ENCODE measurements around the gene DIAPH2. TPM values are rescaled to one million over a fixed set of nuclear protein-coding genes. Genes with fewer than 3 reads are reported as not detected.

The DIAPH2 gene
- 10 to 100 TPM in 1 of 8 experiments, 1 to 10 TPM in 7; 2.6 to 12.7 (median 3.9) TPM for total RNA-seq

- in situ Hi-C loops (cut with MboI; ENCODE audit: low pct_unique_long_range_greater_than_20kb in 2 of 9, low sequenced_read_pairs in 9 of 9, unreplicated experiment in 9 of 9), result no loop called here
- 6 to 50% methylated on average over 3 to 12 of the region's 57 CpGs; no CpG with 5 or more reads in 8 of the 10 experiments for WGBS, 10 experiments
- peak within 1 kb of the TSS; percentile 43 to 79 (median 62) for H3K4me3 ChIP-seq
- ATAC-seq (replicated peaks in 6 of 8), result peak; percentile 82 to 94 (median 92)
- no peaks in the 10 kb centered on the region for H3K4me1 ChIP-seq (replicated peaks in 1 of 2)
- no peak within 1 kb of the TSS for H3K27ac ChIP-seq
Observed at GRCh38 chrX:96684339-96685209, at the start of gene DIAPH2. TSS of gene DIAPH2 (plus strand) at chrX:96684842.

- no peak for ATAC-seq (replicated peaks in 6 of 8)
- 33 to 100% (median 80%) methylated on average over 1 to 2 of the region's 2 CpGs; no CpG with 5 or more reads in 6 of the 10 experiments for WGBS, 10 experiments
- Histone ChIP-seq H3K27ac (no peak overlapping the region), H3K4me3 (no peak overlapping the region), H3K4me1 (replicated peaks in 1 of 2) (no peaks in the 10 kb centered on the region)
- in situ Hi-C loops (cut with MboI; ENCODE audit: low pct_unique_long_range_greater_than_20kb in 2 of 9, low sequenced_read_pairs in 9 of 9, unreplicated experiment in 9 of 9), result no loop called here
Observed at GRCh38 chrX:96650023-96650422, 34.6 kb upstream of the DIAPH2 start.

GRCh38 chrX:96655947-96656623 is 28.6 kb upstream of the DIAPH2 start:
- in situ Hi-C loops (cut with MboI; ENCODE audit: low pct_unique_long_range_greater_than_20kb in 2 of 9, low sequenced_read_pairs in 9 of 9, unreplicated experiment in 9 of 9), result no loop called here
- ATAC-seq (replicated peaks in 6 of 8), result peak in 2 of 8 experiments; percentile 44 to 81
- WGBS, 10 experiments, result 60 to 69% methylated on average over 2 to 8 of the region's 20 CpGs; no CpG with 5 or more reads in 8 of the 10 experiments
- Histone ChIP-seq H3K27ac (no peak overlapping the region), H3K4me1 (replicated peaks in 1 of 2) (no peaks in the 10 kb centered on the region), H3K4me3 (no peak overlapping the region)

GRCh38 chrX:96682516-96682915 is 2.1 kb upstream of the DIAPH2 start:
- H3K4me1 ChIP-seq (replicated peaks in 1 of 2), result no peaks in the 10 kb centered on the region
- WGBS, 10 experiments, result 51 to 100% (median 100%) methylated on average over 1 to 3 of the region's 4 CpGs; no CpG with 5 or more reads in 7 of the 10 experiments
- in situ Hi-C loops (cut with MboI; ENCODE audit: low pct_unique_long_range_greater_than_20kb in 2 of 9, low sequenced_read_pairs in 9 of 9, unreplicated experiment in 9 of 9), result no loop called here
- no peak overlapping the region for H3K4me3 ChIP-seq
- H3K27ac ChIP-seq, result no peak overlapping the region
- no peak for ATAC-seq (replicated peaks in 6 of 8)

- 33 to 100% (median 56%) methylated on average over 1 to 8 of the region's 8 CpGs; no CpG with 5 or more reads in 5 of the 10 experiments for WGBS, 10 experiments
Observed at GRCh38 chrX:96683997-96684338, 674 bp upstream of the DIAPH2 start.

GRCh38 chrX:96685210-96686099 is 813 bp downstream of the DIAPH2 start:
- 0 to 30% (median 12%) methylated on average over 1 to 11 of the region's 38 CpGs; no CpG with 5 or more reads in 7 of the 10 experiments for WGBS, 10 experiments
- Histone ChIP-seq H3K4me3 (peak overlapping the region; percentile 43 to 79 (median 62)), H3K4me1 (replicated peaks in 1 of 2) (no peaks in the 10 kb centered on the region), H3K27ac (no peak overlapping the region)
- in situ Hi-C loops (cut with MboI; ENCODE audit: low pct_unique_long_range_greater_than_20kb in 2 of 9, low sequenced_read_pairs in 9 of 9, unreplicated experiment in 9 of 9), result no loop called here
- peak; percentile 30 to 61 (median 44) for ATAC-seq (replicated peaks in 6 of 8)

More at GRCh38 chrX:96683997-96684338, 674 bp upstream of the DIAPH2 start:
- Histone ChIP-seq H3K27ac (no peak overlapping the region), H3K4me3 (peak overlapping the region in 4 of 5 donors; percentile 49 to 79 (median 68)), H3K4me1 (replicated peaks in 1 of 2) (no peaks in the 10 kb centered on the region)
- in situ Hi-C loops (cut with MboI; ENCODE audit: low pct_unique_long_range_greater_than_20kb in 2 of 9, low sequenced_read_pairs in 9 of 9, unreplicated experiment in 9 of 9), result no loop called here
- no peak for ATAC-seq (replicated peaks in 6 of 8)

GRCh38 chrX:96687776-96688175 is 3.1 kb downstream of the DIAPH2 start:
- 64 to 100% (median 64%) methylated on average over 1 to 2 of the region's 2 CpGs; no CpG with 5 or more reads in 7 of the 10 experiments for WGBS, 10 experiments
- no peak overlapping the region for H3K27ac ChIP-seq
- H3K4me1 ChIP-seq (replicated peaks in 1 of 2), result no peaks in the 10 kb centered on the region
- H3K4me3 ChIP-seq, result no peak overlapping the region
- no peak for ATAC-seq (replicated peaks in 6 of 8)
- in situ Hi-C loops (cut with MboI; ENCODE audit: low pct_unique_long_range_greater_than_20kb in 2 of 9, low sequenced_read_pairs in 9 of 9, unreplicated experiment in 9 of 9), result no loop called here

GRCh38 chrX:96688789-96689188 is 4.1 kb downstream of the DIAPH2 start:
- Histone ChIP-seq H3K27ac (no peak overlapping the region), H3K4me1 (replicated peaks in 1 of 2) (no peaks in the 10 kb centered on the region), H3K4me3 (no peak overlapping the region)
- ATAC-seq (replicated peaks in 6 of 8), result no peak
- WGBS, 10 experiments, result 29 to 100% (median 70%) methylated on average over 2 to 3 of the region's 4 CpGs; no CpG with 5 or more reads in 5 of the 10 experiments
- in situ Hi-C loops (cut with MboI; ENCODE audit: low pct_unique_long_range_greater_than_20kb in 2 of 9, low sequenced_read_pairs in 9 of 9, unreplicated experiment in 9 of 9), result no loop called here

- ATAC-seq (replicated peaks in 6 of 8), result no peak
- WGBS, 10 experiments, result 20 to 100% (median 71%) methylated on average over 1 to 2 of the region's 2 CpGs; no CpG with 5 or more reads in 4 of the 10 experiments
- Histone ChIP-seq H3K4me3 (no peak overlapping the region), H3K4me1 (replicated peaks in 1 of 2) (no peaks in the 10 kb centered on the region), H3K27ac (no peak overlapping the region)
- in situ Hi-C loops (cut with MboI; ENCODE audit: low pct_unique_long_range_greater_than_20kb in 2 of 9, low sequenced_read_pairs in 9 of 9, unreplicated experiment in 9 of 9), result no loop called here
Observed at GRCh38 chrX:96689991-96690390, 5.3 kb downstream of the DIAPH2 start.

GRCh38 chrX:96692454-96692853 is 7.8 kb downstream of the DIAPH2 start:
- no peak overlapping the region for H3K27ac ChIP-seq
- ATAC-seq (replicated peaks in 6 of 8), result peak in 2 of 8 experiments; percentile 63 to 73
- in situ Hi-C loops (cut with MboI; ENCODE audit: low pct_unique_long_range_greater_than_20kb in 2 of 9, low sequenced_read_pairs in 9 of 9, unreplicated experiment in 9 of 9), result no loop called here
- no peak overlapping the region for H3K4me3 ChIP-seq
- WGBS, 10 experiments, result 20 to 80% methylated on average over 1 of the region's 1 CpG; no CpG with 5 or more reads in 8 of the 10 experiments
- H3K4me1 ChIP-seq (replicated peaks in 1 of 2), result no peaks in the 10 kb centered on the region

GRCh38 chrX:96692890-96693289 is 8.2 kb downstream of the DIAPH2 start:
- ATAC-seq (replicated peaks in 6 of 8), result peak in 2 of 8 experiments; percentile 63 to 83

GRCh38 chrX:96693407-96693806 is 8.8 kb downstream of the DIAPH2 start:
- ATAC-seq (replicated peaks in 6 of 8), result no peak
- no peaks in the 10 kb centered on the region for H3K4me1 ChIP-seq (replicated peaks in 1 of 2)
- 63% methylated on average over 3 of the region's 6 CpGs; no CpG with 5 or more reads in 9 of the 10 experiments for WGBS, 10 experiments
- no peak overlapping the region for H3K4me3 ChIP-seq
- H3K27ac ChIP-seq, result no peak overlapping the region
- in situ Hi-C loops (cut with MboI; ENCODE audit: low pct_unique_long_range_greater_than_20kb in 2 of 9, low sequenced_read_pairs in 9 of 9, unreplicated experiment in 9 of 9), result no loop called here

More at GRCh38 chrX:96692890-96693289, 8.2 kb downstream of the DIAPH2 start:
- Histone ChIP-seq H3K4me1 (replicated peaks in 1 of 2) (no peaks in the 10 kb centered on the region), H3K4me3 (no peak overlapping the region), H3K27ac (no peak overlapping the region)
- in situ Hi-C loops (cut with MboI; ENCODE audit: low pct_unique_long_range_greater_than_20kb in 2 of 9, low sequenced_read_pairs in 9 of 9, unreplicated experiment in 9 of 9), result no loop called here
